Measurements from ENCODE around the gene MACROD2.
"Not testable (repeated sequence)": the region's sequence is repeated elsewhere in the genome, so short reads cannot be mapped to it uniquely, and the experiment has no call there.

MACROD2 gene

GRCh38 chr20:14454296-14454695 is 459.0 kb downstream of the MACROD2 start:
- Histone ChIP-seq H3K9me3 (ENCODE audit: control insufficient read depth, low read length) (no peaks in the 10 kb centered on the region), H3K36me3 (ENCODE audit: control insufficient read depth, insufficient read depth, low read length) (no peaks in the 10 kb centered on the region), H3K27me3 (ENCODE audit: control insufficient read depth, insufficient read depth, low read length) (no peaks in the 10 kb centered on the region), H3K79me2 (no peaks in the 10 kb centered on the region), H3K27ac (no peak overlapping the region), H3K4me2 (ENCODE audit: low read length) (no peak overlapping the region), H2AFZ (no peak overlapping the region), H3K4me3 (ENCODE audit: low read depth, low read length) (no peak overlapping the region), H3K4me1 (peaks cover 8% of the 10 kb centered on the region), H3K9ac (no peak overlapping the region)
- TF ChIP-seq CTCF (IDR thresholded peaks at IDR 0.05) = no peak

GRCh38 chr20:14467104-14467827 is 471.9 kb downstream of the MACROD2 start:
- H3K79me2 ChIP-seq; H3K4me3 ChIP-seq (ENCODE audit: low read depth, low read length); H3K4me2 ChIP-seq (ENCODE audit: low read length); H2AFZ ChIP-seq; H3K27me3 ChIP-seq (ENCODE audit: control insufficient read depth, insufficient read depth, low read length); H3K4me1 ChIP-seq; H3K27ac ChIP-seq; H3K9ac ChIP-seq; H3K36me3 ChIP-seq (ENCODE audit: control insufficient read depth, insufficient read depth, low read length); H3K9me3 ChIP-seq (ENCODE audit: control insufficient read depth, low read length): not testable (repeated sequence)

GRCh38 chr20:14470231-14470899 is 475.0 kb downstream of the MACROD2 start:
- H3K79me2 ChIP-seq = no peaks in the 10 kb centered on the region
- no peaks in the 10 kb centered on the region for H3K36me3 ChIP-seq (ENCODE audit: control insufficient read depth, insufficient read depth, low read length)
- no peak overlapping the region for H3K9ac ChIP-seq
- peak overlapping the region; percentile 65 for H2AFZ ChIP-seq
- H3K9me3 ChIP-seq (ENCODE audit: control insufficient read depth, low read length) = no peaks in the 10 kb centered on the region
- H3K4me3 ChIP-seq (ENCODE audit: low read depth, low read length) = no peak overlapping the region
- no peak overlapping the region for H3K27ac ChIP-seq
- TF ChIP-seq CTCF (IDR thresholded peaks at IDR 0.05) = no peak
- H3K4me1 ChIP-seq = no peaks in the 10 kb centered on the region
- no peak overlapping the region for H3K4me2 ChIP-seq (ENCODE audit: low read length)
- no peaks in the 10 kb centered on the region for H3K27me3 ChIP-seq (ENCODE audit: control insufficient read depth, insufficient read depth, low read length)

- H3K4me3 ChIP-seq (ENCODE audit: low read depth, low read length) = no peak overlapping the region
- H3K27ac ChIP-seq = no peak overlapping the region
- H3K9me3 ChIP-seq (ENCODE audit: control insufficient read depth, low read length) = no peaks in the 10 kb centered on the region
- H3K4me1 ChIP-seq = no peaks in the 10 kb centered on the region
- no peak for TF ChIP-seq CTCF (IDR thresholded peaks at IDR 0.05)
- H3K36me3 ChIP-seq (ENCODE audit: control insufficient read depth, insufficient read depth, low read length) = no peaks in the 10 kb centered on the region
- H3K4me2 ChIP-seq (ENCODE audit: low read length) = no peak overlapping the region
- H2AFZ ChIP-seq = no peak overlapping the region
- H3K27me3 ChIP-seq (ENCODE audit: control insufficient read depth, insufficient read depth, low read length) = no peaks in the 10 kb centered on the region
- no peaks in the 10 kb centered on the region for H3K79me2 ChIP-seq
- no peak overlapping the region for H3K9ac ChIP-seq
Observed at GRCh38 chr20:14470977-14471661, 475.8 kb downstream of the MACROD2 start.

- Histone ChIP-seq H3K9me3 (ENCODE audit: control insufficient read depth, low read length) (no peaks in the 10 kb centered on the region), H3K27ac (no peak overlapping the region), H3K4me2 (ENCODE audit: low read length) (peak overlapping the region; percentile 18), H3K9ac (no peak overlapping the region), H3K36me3 (ENCODE audit: control insufficient read depth, insufficient read depth, low read length) (no peaks in the 10 kb centered on the region), H3K4me3 (ENCODE audit: low read depth, low read length) (no peak overlapping the region), H3K27me3 (ENCODE audit: control insufficient read depth, insufficient read depth, low read length) (no peaks in the 10 kb centered on the region), H3K4me1 (no peaks in the 10 kb centered on the region), H3K79me2 (no peaks in the 10 kb centered on the region), H2AFZ (peak overlapping the region; percentile 19)
- TF ChIP-seq CTCF (IDR thresholded peaks at IDR 0.05) = no peak
Observed at GRCh38 chr20:14477125-14477524, 481.8 kb downstream of the MACROD2 start.

Data from parathyroid adenoma (tissue), 2 donors.